HEK293T (cell line): ENCODE results near the gene CLEC6A.

Experiments used
- BHLHE40 ChIP-seq: fragments of 450-650 bp; IDR thresholded peaks from 2 replicates; pipeline ENCODE4 v1.6.1; 2016; ENCODE audit warnings: mild to moderate bottlenecking, moderate library complexity, borderline replicate concordance
- ELF4 ChIP-seq: fragments of 450-650 bp; IDR thresholded peaks from 2 replicates; pipeline ENCODE4 v1.6.1; 2017; ENCODE audit warnings: antibody characterized with exemption
- FOXA1 ChIP-seq: fragments of 450-650 bp; IDR thresholded peaks from 2 replicates; pipeline ENCODE4 v1.6.1; 2016; ENCODE audit warnings: mild to moderate bottlenecking
- FOXK2 ChIP-seq: fragments of 450-650 bp; IDR thresholded peaks from 2 replicates; pipeline ENCODE4 v1.6.1; 2016; ENCODE audit warnings: mild to moderate bottlenecking
- NFRKB ChIP-seq: fragments of 450-650 bp; IDR thresholded peaks from 2 replicates; pipeline ENCODE4 v1.6.1; 2016; ENCODE audit warnings: mild to moderate bottlenecking, moderate library complexity
- SP1 ChIP-seq: fragments of 450-650 bp; IDR thresholded peaks from 2 replicates; pipeline ENCODE4 v1.6.1; 2017

DNA sequence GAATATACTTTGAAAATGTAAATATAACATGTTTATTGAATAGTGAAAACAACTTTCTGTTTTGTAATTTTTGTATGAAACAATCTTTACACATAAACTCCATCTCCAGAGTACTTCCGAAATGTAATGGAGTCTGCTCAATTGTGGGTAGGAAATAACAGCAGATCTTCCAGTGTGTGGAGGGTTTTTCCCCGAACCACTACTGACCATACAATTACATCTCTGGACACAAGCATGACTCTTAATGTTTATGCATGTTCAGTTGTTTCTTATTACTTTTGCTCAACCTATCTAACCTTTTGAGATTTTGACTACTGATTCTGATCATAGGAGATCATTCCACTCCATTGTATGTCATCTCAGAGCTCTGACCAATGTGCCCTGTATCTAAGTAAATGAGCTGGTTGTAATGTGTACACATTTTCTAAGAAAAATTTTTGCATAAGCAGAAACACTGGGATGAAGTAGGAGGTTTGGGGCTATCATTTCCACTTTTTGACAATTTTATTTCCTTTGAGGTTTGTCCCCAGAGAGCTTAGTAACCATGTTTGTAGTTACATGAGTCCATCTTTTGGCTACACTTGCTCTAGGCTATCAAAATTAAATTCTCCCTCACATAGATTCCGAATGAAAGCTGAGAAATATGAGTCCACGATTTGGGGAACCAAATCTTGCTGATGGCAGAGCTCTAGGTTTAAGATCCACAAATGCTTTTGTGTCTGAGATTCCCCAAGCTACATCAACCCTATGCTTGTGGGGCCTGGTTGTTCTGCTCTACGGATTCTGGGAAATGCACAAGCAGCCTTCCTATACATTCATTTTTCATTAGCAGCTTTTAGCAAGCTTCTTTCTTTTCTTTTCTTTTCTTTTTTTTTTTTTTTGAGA, 36.1 kb downstream of the CLEC6A start:
- no peak for TF ChIP-seq FOXA1
- TF ChIP-seq BHLHE40 = no peak
- no peak for TF ChIP-seq SP1
- no peak for TF ChIP-seq FOXK2
- no peak for TF ChIP-seq ELF4
- TF ChIP-seq NFRKB = no peak
